HG02870 (cell line): ENCODE data around the gene ERBB4.

ENCODE experiments used
- ATAC-seq: cut with Tn5 transposase; IDR thresholded peaks from one replicate; pipeline ENCODE4 v1.9.1; 2021; ENCODE audit warnings: mild to moderate bottlenecking, moderate library complexity; ENCODE audit not compliant: unreplicated experiment

The ERBB4 gene

DNA sequence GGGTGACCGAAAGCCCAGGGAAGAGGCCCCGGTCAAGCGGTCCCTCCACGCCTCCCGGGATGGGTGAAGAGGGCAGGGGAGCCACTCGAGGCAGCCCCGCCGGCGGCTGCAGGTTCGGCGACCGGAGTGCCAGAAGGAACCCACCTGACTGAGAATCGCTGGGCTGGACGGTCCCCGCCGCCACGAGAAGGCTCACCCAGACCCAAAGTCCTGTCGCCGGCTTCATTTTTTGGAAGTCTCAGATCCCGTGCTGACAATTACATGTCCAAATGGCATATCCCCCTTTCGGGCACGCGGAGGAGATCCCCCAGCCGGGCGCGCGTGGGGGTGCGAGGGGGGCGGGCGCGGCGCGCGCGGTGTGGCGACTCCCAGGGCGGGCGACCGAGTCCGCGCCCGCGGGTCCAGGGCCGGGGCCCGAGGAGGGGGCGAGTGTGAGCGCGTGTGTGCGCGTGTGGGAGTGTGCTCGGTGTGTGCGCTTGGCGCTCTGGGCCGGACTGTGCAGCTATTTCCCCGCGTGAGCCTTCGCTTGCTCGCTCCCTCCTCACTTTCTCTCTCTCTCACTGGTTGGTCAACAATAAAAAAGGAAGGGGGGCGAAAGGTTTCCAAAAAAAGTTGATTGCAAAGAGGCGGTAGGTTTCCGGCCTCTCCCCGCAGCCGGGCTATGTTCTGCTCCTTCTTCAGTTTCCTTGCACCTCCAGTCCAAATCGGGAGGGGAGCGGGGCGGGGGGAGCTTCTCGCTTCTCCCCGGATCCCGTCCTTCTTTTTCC lies at the start of gene ERBB4:
ERBB4 (minus strand) TSS at position 498 of the 767 bp plus-strand sequence; CDS start at position 226, 272 bp downstream.
- no peak for ATAC-seq

DNA sequence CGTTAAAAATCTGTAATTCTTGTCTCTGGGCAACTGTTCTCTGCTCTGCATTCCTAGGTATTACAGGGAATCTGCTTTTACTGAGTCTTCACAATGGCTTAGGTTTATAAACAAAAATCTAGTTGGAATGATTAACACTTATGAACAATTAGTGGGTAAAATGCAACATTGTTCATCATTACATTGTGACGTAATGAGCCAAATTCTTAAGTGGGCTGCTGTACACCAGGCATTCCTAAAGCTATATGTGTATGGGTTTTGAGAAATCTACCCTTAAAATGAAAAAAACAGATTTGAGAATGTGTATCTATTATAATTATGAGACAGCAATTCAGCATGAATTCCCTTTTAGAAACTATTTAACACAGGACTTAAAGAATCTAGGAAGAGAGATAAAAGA lies 41.5 kb upstream of the ERBB4 start:
- ATAC-seq = no peak

DNA sequence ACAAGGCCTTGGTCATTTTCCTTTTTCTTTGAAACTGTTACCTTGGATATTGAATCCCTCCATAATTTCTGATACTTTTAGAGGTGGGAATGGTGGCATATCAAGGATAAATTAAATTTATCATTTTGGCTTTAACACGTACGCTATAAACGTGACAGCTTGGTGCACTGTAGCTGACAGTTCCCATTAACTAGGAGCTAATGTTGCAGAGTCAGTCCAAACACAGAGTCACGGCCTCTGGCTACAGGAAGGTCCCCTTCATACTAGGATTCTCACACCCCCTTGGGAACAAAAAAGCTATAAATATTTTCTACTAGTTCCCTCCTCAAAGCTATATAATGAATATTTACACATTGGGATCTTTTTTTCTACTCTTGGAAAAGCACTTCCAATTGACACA lies 17.7 kb upstream of the ERBB4 start:
- ATAC-seq = no peak

DNA sequence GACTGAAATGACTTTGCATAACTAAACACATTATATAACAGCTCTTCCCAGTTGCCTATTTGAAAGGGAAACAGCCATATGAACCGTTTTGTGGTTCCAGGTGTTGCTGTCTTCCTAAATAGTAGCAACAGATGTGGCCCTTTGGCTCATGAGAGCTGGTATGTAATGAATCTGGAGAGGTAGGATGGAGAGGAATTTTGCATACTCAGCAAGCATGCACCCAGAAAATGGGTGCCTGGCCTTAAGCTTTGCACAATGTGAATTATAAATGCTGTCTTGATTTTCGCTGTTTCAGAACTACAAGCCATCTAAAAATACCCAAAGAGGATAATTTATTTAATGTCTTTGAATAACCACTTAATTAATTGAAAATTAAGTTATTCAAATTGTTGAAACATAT lies 15.6 kb upstream of the ERBB4 start:
- no peak for ATAC-seq

DNA sequence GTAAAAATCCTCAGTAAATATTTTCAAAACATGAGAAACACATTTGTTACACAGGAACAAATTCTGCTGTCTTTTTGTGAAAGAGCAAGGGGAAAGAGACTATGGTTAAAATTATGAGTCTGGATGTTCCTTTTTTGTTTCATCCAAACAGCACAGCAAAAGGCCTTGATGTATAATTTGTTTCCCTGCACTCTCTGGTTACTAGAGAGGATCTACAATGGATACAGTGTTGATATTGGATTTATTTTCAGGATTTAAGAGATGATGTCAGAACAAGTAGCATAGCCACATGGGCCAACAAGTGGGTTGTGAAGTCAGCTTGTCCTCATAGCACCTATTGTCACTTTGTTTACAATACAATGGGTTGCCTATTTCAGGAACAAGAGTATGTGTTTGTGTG lies 11.3 kb upstream of the ERBB4 start:
- ATAC-seq = no peak

DNA sequence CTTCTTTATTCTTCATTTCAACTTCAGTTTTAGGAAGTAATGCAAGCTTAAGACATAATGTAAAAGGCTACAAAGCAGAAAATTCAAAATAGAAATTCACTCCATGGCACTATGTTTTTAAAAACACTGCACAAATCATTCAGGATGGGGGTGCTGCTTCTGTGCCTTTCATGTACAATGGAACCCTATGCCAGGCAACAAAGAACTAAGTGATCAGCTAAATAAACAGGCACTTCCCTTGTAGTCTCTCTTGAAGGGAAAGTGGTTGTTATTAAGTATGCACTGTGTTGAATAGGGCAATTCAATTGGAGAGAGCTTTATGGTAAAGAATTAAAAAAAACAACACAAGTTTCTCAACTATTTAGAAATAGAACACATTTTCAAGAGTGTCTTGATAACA lies 10.9 kb upstream of the ERBB4 start:
- ATAC-seq = no peak

DNA sequence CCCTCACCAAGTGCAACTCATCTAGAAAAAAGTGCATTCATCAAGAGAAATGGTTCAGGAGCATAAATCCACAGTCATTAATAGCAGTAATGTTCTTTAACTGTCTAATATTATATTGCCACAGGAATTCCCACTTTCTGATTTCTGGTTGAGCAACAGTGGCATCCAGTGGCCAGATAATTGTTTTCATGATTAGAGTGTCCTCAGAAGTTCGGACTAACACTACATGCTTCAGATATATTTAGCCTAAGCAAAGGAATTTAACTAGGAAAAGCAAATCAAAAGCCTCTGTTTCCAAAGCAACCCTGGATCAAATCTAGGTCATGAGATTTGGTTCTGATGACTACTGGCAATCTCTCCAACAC lies 9.8 kb upstream of the ERBB4 start:
- ATAC-seq = no peak

DNA sequence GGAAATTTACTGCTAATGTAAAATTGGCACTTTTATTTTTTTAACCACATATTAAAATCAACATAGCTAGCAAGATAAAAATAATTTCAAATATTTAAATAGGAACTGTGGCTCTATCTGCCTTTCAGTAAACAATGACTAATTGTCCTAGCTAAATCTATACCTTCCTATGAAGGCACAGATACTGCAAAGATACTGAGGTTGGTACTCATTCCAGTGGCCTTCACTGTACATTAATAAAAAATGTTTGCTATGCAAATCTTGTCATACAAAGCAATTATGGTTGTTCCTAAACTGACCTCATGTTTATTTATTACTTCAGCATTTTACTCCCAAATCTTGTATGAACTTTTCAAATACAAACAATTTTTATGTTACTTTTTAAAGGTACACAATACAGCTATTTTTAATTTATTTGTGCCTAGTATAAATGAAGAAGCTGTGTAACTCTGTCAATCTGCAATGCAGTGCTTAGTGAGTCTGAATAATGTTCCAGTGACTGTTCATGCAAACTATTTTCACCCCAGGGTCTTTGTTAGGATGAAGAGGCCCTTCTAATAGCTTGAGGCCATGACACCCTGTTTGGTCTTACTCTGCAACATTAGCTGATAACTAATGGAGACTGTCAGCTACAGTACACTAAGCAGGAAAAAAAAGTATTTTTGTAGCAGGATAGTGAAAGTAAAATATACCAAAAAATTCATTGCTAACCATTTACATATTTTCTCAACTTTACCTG lies 9.3 kb upstream of the ERBB4 start:
- no peak for ATAC-seq

DNA sequence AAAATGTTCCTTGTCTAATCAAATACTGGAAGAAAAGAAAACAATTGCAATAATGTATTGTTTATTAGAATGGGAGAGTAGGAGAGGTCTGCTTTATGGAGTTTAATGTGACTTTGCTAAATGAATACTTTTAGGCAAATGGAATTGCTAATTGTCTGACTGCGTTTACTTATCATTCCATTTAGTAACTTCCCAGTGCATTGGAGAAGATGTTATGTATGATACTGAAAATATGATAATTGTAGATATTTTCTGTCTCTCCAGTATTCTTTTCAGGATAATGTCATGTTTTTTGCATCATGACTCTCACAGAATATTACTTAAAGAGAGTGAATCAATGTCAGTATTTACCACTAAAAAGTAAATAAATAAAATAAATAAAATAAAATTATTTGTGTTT lies 8.1 kb upstream of the ERBB4 start:
- no peak for ATAC-seq

DNA sequence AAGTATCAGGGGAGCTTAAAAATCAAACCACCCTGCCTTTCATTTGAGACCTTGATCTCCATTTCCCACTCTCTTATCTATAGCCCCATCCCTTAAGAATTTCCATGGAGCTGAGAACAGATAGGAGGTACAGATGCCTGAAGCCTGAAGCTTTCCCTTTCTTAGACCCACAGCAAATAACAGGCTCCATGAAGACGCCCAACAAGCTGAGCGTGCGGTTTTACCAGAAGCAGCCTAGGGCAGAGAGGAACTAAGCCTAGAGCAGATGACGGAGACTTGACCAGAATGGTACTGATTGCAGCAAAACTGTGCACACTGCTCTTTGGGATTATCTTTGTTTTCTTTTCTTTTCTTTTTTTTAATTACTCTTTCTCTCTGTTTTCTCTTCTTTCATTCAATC lies 1.7 kb upstream of the ERBB4 start:
- ATAC-seq = no peak

DNA sequence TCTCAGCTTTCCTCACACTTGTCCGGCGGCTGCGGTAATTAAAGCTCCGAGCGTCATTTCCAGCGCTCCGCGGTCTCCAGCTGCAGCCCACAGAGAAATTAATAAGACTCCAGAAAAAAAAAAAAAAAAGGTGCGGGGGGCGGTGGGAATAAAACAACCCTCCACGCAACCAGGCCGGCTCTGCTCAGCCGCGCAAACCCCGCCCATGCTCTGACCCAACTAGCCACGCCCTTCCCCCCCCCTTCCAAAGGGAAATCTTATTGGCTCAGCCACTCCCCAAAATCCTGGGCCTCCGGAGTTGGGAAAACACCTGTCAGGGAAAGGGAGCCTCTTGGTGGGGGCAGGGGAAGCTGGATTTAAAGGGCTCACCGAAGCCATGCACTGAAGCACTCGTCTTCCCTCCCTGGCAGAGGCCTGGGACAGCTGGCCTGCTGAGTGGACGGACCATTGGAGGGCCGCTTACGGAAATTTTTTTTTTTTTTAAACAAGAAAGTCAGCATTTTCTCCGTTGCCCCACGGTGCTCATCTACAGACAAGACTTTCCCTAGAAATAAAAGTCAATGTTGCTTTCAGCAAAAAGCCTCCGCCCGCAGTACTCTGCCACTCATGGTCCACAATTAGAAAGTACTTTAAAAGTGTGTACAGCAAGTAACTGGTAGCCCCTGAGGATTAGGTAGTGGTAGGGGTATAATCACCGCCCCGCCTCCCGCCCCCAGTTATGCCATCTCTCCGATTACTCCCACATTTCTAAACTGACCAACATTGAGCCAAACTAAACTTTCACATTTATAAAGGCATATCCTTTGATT lies 674 bp upstream of the ERBB4 start:
- no peak for ATAC-seq

DNA sequence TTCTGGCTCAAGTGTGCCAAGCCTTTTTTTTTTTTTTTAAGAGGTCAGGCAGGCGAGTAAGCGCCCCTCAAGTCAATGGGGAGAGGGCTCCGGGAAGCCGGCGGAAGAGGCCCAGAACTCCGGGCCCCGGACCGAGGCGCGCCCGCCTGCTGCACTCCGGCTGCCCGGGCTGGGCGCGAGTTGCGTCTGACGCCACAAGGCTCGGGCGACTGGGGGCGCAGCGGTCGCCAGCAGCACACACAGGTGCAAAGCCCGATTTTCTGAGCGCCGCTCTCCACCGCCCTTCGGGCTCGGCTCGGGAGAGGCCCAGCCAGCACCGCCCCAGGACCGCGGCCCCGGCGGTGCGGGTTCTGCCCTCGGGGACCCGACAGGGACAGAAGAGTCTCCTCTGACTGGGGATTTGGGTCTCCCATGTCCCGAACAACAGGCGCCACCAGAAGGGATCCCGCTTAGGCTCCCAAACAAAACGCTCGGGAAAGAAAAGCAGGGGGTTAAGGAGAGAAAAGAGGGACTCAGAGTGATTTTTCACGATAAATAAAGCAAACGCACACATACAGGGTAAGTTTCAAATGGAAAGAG lies 787 bp downstream of the ERBB4 start:
- ATAC-seq = no peak

DNA sequence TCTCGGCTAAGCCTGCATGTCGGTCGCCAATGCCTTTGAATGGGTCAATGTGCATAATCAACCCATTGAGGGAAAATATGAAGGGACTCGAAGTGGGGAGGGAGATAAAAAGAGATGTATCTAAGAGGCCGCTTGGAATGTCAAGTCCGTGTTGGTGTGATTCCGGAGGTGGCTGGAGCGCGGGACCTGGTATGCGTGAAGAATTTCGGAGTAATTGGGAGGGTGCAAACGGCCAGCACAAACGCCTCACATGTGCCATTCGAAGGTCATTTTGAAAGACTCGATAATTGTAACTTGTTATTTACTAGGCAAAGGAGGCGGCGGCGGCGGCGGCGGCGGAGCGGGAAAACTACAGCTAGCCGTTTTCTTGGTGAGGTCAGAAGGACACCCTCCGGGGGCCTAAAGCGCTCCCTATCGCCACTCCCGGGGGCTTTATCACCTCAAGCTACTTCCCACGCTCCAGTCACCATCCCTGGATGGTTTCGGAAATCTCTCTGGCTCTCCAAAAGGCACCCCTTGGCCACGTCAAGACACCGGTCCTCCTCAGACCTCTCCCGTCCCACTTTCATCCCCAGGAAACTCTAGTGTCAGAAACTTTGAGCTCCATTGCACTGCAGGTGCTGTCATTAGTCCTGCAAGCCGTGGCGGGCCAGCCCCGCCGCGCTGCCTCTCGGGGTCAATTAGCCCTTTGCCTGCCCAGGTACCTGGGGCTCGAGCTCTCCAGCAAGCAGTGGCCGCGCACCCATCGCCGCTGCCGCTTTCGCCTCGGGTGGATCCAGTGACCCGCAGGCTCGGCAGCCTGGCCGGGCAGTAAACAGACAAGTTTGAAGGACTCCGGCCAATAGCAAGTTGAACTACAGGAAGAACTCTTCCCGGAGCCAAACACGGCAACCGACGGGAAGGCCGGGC lies 1.5 kb downstream of the ERBB4 start:
- ATAC-seq = no peak

DNA sequence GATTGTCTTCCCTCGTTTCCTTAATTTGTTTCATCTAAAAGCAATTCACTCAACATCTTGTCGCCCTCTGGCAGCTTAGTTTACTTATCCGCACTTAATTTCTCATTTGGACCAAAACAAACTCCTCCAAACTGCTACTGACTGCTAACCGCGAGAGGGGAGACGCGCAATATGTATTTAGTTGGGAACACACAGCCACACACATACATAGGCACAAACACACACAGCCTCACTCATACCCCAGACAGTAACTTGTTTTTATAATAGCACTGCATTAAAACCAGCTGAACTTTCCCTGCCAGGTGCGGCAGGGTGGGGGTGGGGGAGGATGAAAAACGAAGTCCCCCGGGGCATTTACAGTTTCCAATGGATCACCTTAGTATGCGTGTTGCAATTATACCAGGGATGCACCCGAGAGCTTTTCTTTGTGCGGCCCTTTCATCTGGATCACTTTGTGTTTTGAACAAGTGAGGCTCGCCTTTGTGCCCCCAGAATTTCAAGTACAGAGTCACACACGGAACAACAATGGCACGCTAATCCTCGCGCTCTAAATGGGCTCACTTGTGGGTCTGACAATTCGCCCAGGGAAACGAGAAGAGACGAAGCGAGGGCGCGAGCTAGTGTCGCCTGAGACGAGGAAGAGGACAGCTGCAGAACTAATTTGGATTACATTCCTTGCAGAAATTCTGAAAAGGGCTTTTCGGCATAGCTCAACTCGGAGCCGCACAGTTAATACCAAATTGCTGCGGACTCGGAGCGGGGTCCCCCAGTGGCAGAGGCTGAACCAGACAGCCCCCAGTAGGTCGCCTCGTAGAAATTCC lies 2.4 kb downstream of the ERBB4 start:
- no peak for ATAC-seq

DNA sequence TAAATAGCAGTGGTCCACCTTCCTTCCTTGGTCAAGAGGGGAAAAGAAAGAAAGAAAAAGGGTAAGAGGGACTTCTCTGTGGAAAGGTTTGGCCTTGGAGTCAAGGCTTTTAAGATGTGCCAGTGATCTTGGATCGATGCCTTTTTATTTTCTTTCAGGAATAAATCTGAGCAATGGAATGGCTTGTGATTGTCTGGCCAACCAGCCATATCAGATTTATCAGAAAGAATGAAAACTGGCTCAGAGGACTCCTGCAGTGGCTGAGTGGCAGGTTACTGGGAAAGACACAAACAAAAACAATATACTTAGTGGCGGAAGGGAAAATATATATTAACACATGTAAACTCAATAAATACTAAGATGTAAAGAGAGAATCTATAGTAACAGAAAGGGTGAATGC lies 4.3 kb downstream of the ERBB4 start:
- ATAC-seq = no peak

DNA sequence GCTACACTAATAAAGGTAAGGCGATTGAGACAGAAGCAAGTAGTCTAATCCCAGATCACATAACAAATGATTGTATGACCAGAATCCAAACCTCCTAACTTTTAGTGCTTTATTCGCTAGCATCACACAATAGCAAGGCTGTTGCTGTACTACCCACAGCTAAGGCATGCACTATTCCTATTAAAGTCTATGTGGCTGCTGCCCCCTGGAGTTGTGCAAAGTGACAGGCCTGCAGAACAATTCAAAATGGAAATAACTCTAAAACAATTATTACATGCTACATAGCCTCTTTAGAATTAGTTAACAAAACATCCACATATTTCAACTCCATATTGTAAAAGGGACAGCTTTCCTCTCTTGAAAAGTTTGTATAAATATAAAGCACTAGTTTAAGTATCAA lies 6.0 kb downstream of the ERBB4 start:
- ATAC-seq = no peak

DNA sequence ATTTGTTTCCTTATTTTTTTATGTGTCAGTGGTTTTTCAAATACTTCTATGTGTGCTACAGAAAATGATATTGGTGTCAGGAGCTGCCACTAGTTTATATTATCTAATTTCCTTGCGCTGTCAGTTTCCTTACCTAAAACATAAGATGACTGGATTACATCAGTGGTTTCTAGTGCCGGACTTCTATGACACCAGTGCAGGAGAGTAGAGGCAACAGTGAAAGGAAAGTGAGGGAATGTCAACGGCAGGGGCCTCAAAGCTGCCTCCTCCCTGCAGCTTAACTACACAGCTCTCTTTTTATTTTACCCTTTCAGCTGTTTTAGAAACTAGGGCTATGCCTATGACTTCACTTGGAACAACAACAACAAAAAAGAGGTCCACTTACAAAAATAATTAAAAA lies 6.5 kb downstream of the ERBB4 start:
- no peak for ATAC-seq

DNA sequence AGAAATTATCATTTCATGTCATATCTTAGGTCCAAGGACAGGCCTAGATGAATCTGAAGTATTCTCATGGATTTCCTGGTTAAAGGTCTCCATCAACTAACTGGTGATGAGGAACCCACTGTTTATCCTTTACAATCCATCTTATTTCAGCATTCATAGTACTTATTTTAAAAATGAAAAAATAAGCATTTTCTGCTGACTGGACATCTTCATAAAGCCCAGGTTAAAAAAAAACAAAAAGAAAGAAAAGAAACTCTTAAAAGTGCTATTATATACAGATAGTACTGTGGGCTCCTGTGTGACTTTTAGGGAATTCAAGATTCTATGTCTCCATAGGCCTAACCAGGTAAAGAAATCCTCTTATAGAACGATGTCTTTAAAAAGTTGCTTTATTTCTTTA lies 7.1 kb downstream of the ERBB4 start:
- no peak for ATAC-seq

DNA sequence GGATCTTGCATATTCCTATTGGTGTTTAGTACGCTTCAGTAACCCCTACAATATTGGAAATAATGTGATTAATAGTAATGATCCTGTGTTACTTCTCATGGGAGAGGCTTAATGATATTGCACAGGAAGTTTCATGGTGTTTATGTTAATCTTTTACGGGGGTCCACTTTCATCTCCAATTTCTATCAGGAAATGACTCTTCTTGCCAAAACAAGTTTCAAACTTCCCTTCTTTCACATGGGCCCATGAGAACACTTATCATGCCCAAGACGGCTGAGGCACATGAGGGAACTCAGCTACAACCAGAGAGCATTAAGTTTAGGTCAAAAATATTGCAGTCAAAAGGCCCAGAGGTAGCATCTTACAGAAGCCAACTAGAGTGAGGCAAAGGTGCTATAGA lies 7.6 kb downstream of the ERBB4 start:
- no peak for ATAC-seq

DNA sequence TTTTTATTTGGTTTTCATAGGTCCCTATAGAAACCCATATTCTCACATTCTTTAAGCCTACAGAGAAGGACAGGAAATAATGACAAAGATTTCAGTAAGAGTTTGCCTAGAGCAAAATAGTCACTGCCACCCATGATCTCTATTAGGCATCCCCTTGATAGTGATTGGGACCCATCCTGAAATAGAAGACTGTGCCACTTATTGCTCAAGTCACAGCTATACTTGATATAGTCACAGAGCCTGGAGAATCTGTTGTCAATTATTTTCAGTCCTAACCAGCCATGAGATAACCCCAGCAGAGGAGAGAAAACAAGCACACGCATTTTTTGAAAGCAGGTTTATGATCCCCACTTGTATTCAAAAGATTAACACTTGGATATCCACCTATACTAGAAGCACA lies 8.2 kb downstream of the ERBB4 start:
- ATAC-seq = no peak
